Keratinocyte (primary cell): ENCODE data around the gene PRR27. TPM values are rescaled to one million over a fixed set of nuclear protein-coding genes. Genes with fewer than 3 reads are reported as not detected.

ENCODE experiments used
- DNase-seq: peaks from one replicate; pipeline ENCODE4 v3.0.0-alpha.2; 2011; ENCODE audit warnings: low read depth, missing footprints, low spot score
- FAIRE-seq: peaks from 2 replicates; lab custom pipeline; 2011; peaks lifted over from hg19 to GRCh38; lab: Jason Lieb, UNC
- H2AFZ ChIP-seq: 2 replicates; pipeline ENCODE4 v1.6.0; 2012; ENCODE audit warnings: low read length, control low read depth, inconsistent platforms; ENCODE audit not compliant: control insufficient read depth
- H3K27ac ChIP-seq: 2 replicates; pipeline ENCODE4 v1.5.1; 2011; ENCODE audit warnings: low read length; ENCODE audit not compliant: control insufficient read depth, insufficient read depth
- H3K27me3 ChIP-seq: 3 replicates; pipeline ENCODE4 v1.6.0; 2011; ENCODE audit warnings: low read length; ENCODE audit not compliant: control insufficient read depth, insufficient read depth; ENCODE audit errors: extremely low read depth
- H3K36me3 ChIP-seq, 2 experiments: 2 replicates in 1 of 2; 3 replicates in 1 of 2; pipeline ENCODE4 v1.5.1; 2011; ENCODE audit warnings: low read length in 2 of 2, mild to moderate bottlenecking in 1 of 2; ENCODE audit not compliant: control insufficient read depth in 2 of 2, insufficient read depth in 2 of 2; ENCODE audit errors: extremely low read depth in 1 of 2
- H3K4me1 ChIP-seq: 3 replicates; pipeline ENCODE4 v1.5.1; 2011; ENCODE audit warnings: low read length; ENCODE audit not compliant: control insufficient read depth, insufficient read depth; ENCODE audit errors: extremely low read depth
- H3K4me2 ChIP-seq: 3 replicates; pipeline ENCODE4 v1.6.0; 2011; ENCODE audit warnings: low read depth, low read length; ENCODE audit not compliant: control insufficient read depth, insufficient read depth; ENCODE audit errors: extremely low read depth
- H3K4me3 ChIP-seq, 3 experiments: fragments of 200-600 bp in 1 of 3; sonication (generic) in 1 of 3; 2 replicates in 2 of 3; 3 replicates in 1 of 3; pipeline ENCODE4 v1.5.1; 2011 to 2016; ENCODE audit warnings: low read length in 3 of 3, mild to moderate bottlenecking in 3 of 3, control low read depth in 2 of 3, inconsistent platforms in 1 of 3, low read depth in 1 of 3, mixed read lengths in 1 of 3, mixed run types in 1 of 3, moderate library complexity in 1 of 3; ENCODE audit not compliant: control insufficient read depth in 2 of 3, insufficient read depth in 2 of 3; ENCODE audit errors: extremely low read depth in 1 of 3
- H3K79me2 ChIP-seq: 2 replicates; pipeline ENCODE4 v1.6.0; 2012; ENCODE audit warnings: low read length; ENCODE audit not compliant: control insufficient read depth, insufficient read depth
- H3K9ac ChIP-seq: 3 replicates; pipeline ENCODE4 v1.6.0; 2011; ENCODE audit warnings: low read length; ENCODE audit not compliant: control insufficient read depth, insufficient read depth; ENCODE audit errors: extremely low read depth
- H3K9me1 ChIP-seq: 3 replicates; pipeline ENCODE4 v1.6.0; 2011; ENCODE audit warnings: low read length; ENCODE audit not compliant: control insufficient read depth, insufficient read depth; ENCODE audit errors: extremely low read depth
- H3K9me3 ChIP-seq: 2 replicates; pipeline ENCODE4 v1.5.1; 2012; ENCODE audit warnings: low read depth, low read length; ENCODE audit not compliant: control insufficient read depth
- H4K20me1 ChIP-seq: 3 replicates; pipeline ENCODE4 v1.6.0; 2011; ENCODE audit warnings: low read length; ENCODE audit not compliant: control insufficient read depth, insufficient read depth; ENCODE audit errors: extremely low read depth
- CTCF ChIP-seq, 3 experiments: IDR thresholded peaks in 1 of 3; conservative IDR thresholded peaks in 1 of 3; optimal IDR thresholded peaks in 1 of 3; 2 replicates in 2 of 3; 3 replicates in 1 of 3; pipeline versions ENCODE3 to v1.5.1; 2011; ENCODE audit warnings: low read length in 3 of 3, mild to moderate bottlenecking in 3 of 3, moderate library complexity in 2 of 3, control low read depth in 1 of 3, inconsistent platforms in 1 of 3; ENCODE audit not compliant: insufficient read depth in 2 of 3; ENCODE audit errors: extremely low read depth in 1 of 3
- EZH2 ChIP-seq: IDR thresholded peaks from one replicate; pipeline ENCODE4 v1.6.1; 2012; ENCODE audit warnings: inconsistent platforms, mild to moderate bottlenecking, low read length, moderate library complexity
- dilution Hi-C: fragments of 300-500 bp; cut with MboI; formaldehyde crosslinking; loops from one replicate; pipeline ENCODE4 v1.7.0; 2020; ENCODE audit warnings: low sequenced_read_pairs; ENCODE audit not compliant: extremely low pct_ligation_motif_present
- polyA plus RNA-seq, 5 experiments: library from polyadenylated mRNA; depleted of rRNA in 3 of 5; stranded (reverse) in 3 of 5; stranded (forward) in 1 of 5; unstranded in 1 of 5; fragments of >200 nt; gene quantifications; 1 replicate in 1 of 5; 2 replicates in 3 of 5; 3 replicates in 1 of 5; pipeline versions ENCODE4 v1.2.1 to v1.2.3, GENCODE V29; 2011 to 2012; ENCODE audit warnings: missing spikeins in 2 of 5, low read depth in 1 of 5, low replicate concordance in 1 of 5

PRR27 gene
- polyA plus RNA-seq, 1 donor (not counting 4 experiments of a cell fraction or from before 2014, with no cell fraction given) = not detected

- Histone ChIP-seq H3K27ac (no peak overlapping the region), H2AFZ (no peak overlapping the region), H3K9ac (no peak overlapping the region), H4K20me1 (no peaks in the 10 kb centered on the region), H3K4me2 (no peak overlapping the region), H3K79me2 (no peaks in the 10 kb centered on the region), H3K9me3 (no peaks in the 10 kb centered on the region), H3K36me3 (no peaks in the 10 kb centered on the region), H3K4me3 (no peak overlapping the region), H3K4me1 (no peaks in the 10 kb centered on the region), H3K27me3 (no peaks in the 10 kb centered on the region), H3K9me1 (no peaks in the 10 kb centered on the region)
- DNase-seq (no peak), FAIRE-seq (no peak)
- TF ChIP-seq EZH2 (no peak), CTCF (optimal IDR thresholded peaks at IDR 0.05 in 1 of 3, IDR thresholded peaks at IDR 0.05 in 1 of 3, conservative IDR thresholded peaks at IDR 0.05 in 1 of 3; ENCODE audit: extremely low read depth in 1 of 3, insufficient read depth in 2 of 3, low read length in 3 of 3) (peak; percentile 59 to 75 (median 68))
- dilution Hi-C loops = no loop called here
Observed at GRCh38 chr4:70183168-70183939, 29.3 kb downstream of the PRR27 start.

- no peak overlapping the region for H3K4me2 ChIP-seq
- TF ChIP-seq CTCF (optimal IDR thresholded peaks at IDR 0.05 in 1 of 3, IDR thresholded peaks at IDR 0.05 in 1 of 3, conservative IDR thresholded peaks at IDR 0.05 in 1 of 3; ENCODE audit: extremely low read depth in 1 of 3, insufficient read depth in 2 of 3, low read length in 3 of 3) = no peak
- no peak for TF ChIP-seq EZH2
Observed at GRCh38 chr4:70183940-70184246, 29.9 kb downstream of the PRR27 start.

More at GRCh38 chr4:70183940-70184246, 29.9 kb downstream of the PRR27 start:
- no peaks in the 10 kb centered on the region for H3K79me2 ChIP-seq
- dilution Hi-C loops = no loop called here
- no peak overlapping the region for H3K4me3 ChIP-seq
- no peaks in the 10 kb centered on the region for H3K4me1 ChIP-seq
- H3K9me1 ChIP-seq = no peaks in the 10 kb centered on the region
- no peak for FAIRE-seq
- no peak overlapping the region for H2AFZ ChIP-seq
- H3K9me3 ChIP-seq = no peaks in the 10 kb centered on the region
- no peak overlapping the region for H3K27ac ChIP-seq
- no peak overlapping the region for H3K9ac ChIP-seq
- no peaks in the 10 kb centered on the region for H3K27me3 ChIP-seq
- no peaks in the 10 kb centered on the region for H4K20me1 ChIP-seq
- no peak for DNase-seq
- H3K36me3 ChIP-seq = no peaks in the 10 kb centered on the region
